NCI-H2196 treated with DMSO at 0.1 percent for 48 hours (cell line): ENCODE measurements around the gene WNT7A.

ENCODE experiments used
- DNase-seq: peaks from one replicate; lab custom pipeline; 2025; ENCODE audit not compliant: unreplicated experiment; lab: John Stamatoyannopoulos, UW

The WNT7A gene

DNA sequence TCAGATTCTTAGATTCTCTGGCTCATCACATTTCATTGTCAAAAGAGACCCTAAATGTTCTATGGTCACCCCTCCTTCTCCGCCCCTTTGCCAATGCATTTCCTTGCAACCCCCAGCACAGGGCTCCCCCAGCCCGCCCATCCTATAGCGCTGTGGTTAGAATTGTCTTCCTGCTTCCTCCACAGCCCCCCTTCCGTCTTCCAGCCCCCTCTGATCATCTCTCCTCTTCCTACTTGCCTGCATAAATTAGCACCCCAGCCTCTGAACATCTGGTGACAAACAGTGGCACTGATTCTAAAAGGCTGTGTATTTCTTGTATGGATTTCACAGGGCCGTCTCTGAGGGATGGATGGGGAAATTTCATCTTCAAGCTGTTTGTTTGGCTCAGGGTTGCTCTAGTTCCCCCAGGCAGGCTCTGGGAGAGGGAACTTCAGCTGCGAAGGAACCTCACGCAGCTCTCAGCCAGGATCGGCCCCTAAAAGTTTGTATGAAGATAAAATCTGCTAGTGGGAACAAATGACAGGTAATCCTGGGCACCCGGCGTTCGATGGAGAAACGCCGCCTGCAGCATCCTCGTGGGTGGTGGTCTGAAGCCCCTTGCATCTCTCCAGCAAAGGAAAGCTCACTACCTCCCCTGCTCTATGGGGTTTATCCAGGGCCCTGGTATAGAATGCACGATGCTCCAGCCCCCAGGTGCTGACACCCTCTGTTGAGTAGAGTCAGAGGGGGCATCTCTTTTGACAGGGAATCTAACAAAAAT is 83.0 kb downstream of the WNT7A start:
- DNase-seq = no peak

DNA sequence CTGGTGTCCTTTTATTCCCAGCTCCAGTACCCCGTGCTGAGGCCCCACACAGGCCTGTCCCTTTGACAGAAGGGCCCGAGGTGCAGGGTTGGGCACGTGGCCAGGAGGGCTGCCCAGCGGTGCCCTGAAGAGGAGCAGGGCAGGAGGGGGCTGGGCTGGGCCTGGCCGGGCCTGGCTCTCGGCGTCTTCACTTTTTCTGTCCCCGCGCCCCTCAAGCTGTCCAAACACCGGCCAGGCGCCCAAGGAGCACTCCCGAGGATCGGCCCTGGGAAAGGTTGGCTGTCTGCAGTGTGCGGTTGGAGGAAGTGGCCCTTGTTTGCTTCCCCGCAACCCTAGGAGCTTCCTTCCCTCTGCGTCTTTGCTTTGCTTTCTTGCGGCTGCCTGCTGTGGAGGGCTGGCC is 84.1 kb downstream of the WNT7A start:
- DNase-seq = no peak

- no peak for DNase-seq
These were observed 85.5 kb downstream of the WNT7A start for GRCh38 chr3:13794322-13794721.

DNA sequence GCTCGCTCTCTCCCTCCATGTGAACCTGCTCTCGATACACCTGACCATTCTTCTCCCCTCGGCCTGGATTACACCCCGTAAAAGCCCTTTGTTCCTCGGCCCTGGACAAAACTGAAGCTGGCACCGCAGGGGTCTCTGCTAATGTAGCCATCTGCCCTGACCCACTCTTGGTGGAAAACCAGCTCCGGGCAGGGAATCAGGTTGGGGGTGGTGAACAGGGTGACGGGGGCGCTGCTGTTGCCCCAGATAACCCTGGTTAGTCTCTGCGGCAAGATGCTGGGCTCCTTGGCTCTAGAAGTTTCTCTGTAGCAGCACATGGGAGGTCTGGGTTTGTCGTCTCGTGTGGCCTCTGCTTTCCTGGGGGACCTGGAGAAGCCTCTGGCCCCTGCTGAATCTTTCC is 86.4 kb downstream of the WNT7A start:
- no peak for DNase-seq

- DNase-seq = no peak
These were observed 87.1 kb downstream of the WNT7A start for GRCh38 chr3:13792512-13793371.

GRCh38 chr3:13792051-13792490 is 87.8 kb downstream of the WNT7A start:
- DNase-seq = no peak

DNA sequence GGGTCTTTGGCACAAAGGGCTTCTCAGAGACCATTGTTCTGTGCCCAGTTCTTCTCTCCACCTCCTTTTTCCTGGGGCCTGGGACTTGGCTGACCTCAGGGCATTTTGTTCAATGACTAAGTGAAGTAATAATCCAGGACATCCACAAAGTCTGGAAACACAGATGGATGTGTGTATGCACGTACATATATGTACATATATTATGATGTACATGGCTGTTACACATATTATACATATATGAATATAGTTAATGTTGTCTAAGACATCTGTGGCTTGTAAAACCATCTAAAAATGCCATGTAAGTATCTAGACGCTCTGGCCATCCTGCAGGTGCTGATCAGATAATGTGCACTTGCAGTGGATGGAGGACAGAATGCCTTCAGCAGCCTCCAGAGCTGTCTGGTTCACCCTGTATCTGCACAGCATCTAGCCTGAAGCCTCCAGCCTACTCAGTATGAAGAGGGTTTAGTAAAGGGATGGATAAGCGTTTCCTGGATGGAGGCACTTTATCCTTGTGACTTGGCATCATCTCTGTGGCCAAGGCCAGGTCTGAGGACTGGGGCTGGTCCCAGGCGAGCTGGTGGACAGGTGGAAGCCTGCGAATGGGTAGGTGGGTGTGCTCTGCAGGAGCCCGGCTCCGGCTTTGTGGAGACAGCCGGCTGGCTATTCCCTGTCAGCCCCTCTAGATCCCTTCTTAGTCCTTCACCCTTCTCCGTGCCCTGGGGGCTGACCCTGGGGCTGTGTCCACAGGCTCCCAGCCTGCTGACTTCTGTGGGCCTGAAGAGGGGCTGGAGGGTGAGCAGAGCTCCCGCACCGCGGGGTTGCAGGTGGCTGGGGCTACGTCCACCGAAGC is 88.4 kb downstream of the WNT7A start:
- no peak for DNase-seq

- DNase-seq = no peak
These were observed 89.3 kb downstream of the WNT7A start for GRCh38 chr3:13790376-13791197.

DNA sequence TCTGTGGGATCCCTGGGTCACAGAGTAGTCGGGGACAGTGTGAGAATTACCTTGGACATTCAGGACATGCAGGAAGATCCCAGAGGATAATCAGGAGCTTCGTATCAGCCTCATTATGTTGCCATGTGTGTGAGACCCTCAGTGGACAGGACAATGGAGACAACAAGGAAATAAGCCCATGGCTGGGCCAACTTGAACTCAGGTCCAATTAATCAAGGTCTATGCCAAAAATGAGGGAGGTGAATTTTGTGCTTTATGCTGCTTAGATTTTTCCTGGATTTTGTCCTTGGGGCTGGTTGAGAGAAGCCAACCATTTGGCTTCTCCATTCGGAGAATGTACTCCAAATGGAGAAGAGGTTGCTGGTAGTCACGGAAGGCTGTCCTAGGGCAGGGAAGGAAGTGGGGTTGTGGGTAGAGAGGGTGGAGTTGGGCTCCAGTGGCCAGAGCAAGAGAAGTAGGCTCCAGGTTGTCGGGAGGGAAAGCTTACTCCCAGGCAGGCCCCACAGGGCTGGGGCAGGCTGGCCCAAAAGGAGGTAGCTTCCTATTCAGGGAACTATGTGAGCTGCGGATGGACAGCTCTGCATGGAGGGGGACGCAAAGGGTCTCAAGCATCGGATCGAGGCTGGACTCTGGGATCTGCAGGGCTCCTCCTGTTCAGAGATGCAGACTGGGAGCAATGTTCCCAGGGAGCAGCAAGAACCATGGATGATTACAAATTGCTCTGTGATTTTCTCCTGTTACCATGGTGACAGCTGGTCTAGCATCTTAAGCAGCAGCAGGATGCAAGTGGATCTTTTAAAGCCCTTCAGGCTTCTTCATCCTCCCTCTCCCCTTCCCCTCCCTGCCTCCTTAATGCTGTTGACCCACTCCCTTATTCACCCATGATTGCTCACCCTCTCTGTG is 91.1 kb downstream of the WNT7A start:
- DNase-seq = no peak

- no peak for DNase-seq
These were observed 92.2 kb downstream of the WNT7A start for GRCh38 chr3:13787533-13788132.

- DNase-seq = no peak
These were observed 93.1 kb downstream of the WNT7A start for GRCh38 chr3:13786811-13787210.

DNA sequence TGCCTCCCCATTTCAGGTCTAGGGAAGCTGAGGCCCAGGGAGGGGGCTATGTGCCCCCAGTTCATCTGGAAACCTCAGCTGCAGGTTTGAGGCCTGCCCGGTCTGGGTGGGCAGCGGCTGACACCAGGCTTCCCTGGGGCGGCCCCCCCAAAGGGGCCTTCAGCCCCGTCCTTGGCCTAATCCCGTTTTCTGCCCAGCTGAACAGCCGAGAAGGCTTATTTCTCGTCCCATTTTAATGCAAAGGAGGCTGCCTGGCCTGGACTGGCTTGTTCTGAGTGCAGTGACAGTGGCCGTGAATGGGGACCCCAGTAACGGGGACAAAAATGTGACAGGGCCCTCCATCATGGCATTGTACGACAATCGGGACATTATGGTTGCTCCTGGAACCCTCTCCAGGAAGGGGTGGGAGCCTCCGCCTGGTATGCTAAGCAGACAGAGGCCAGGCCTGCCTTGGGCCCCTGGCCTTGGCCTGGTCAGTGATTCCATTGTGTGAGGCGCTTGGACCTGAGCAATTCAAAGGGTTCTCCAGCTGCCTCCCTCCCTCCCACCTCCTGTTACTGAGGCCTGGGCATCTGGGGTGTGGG is 93.9 kb downstream of the WNT7A start:
- DNase-seq = no peak

GRCh38 chr3:13785351-13785750 is 94.5 kb downstream of the WNT7A start:
- DNase-seq = no peak

- DNase-seq = no peak
These were observed 96.4 kb downstream of the WNT7A start for GRCh38 chr3:13783476-13783875.

DNA sequence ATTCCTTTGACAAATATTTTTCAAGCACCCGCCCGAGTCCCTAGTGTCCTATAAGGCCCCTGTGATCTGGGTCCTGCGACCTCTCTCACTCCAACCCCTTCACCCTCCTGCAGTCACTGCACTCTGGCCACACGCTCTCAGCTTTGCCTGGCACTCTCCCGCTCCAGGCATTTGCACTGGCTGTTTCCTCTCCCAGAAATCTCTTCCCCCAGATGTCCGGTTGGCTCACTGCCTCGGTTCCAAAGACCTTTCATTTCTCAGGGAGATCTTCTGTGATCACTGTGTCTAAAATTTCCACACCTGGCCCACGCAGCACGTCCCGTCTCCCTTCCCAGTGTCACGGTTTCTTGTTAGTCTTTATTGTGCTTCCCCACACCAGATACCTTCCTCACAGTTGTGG is 97.4 kb downstream of the WNT7A start:
- no peak for DNase-seq

DNA sequence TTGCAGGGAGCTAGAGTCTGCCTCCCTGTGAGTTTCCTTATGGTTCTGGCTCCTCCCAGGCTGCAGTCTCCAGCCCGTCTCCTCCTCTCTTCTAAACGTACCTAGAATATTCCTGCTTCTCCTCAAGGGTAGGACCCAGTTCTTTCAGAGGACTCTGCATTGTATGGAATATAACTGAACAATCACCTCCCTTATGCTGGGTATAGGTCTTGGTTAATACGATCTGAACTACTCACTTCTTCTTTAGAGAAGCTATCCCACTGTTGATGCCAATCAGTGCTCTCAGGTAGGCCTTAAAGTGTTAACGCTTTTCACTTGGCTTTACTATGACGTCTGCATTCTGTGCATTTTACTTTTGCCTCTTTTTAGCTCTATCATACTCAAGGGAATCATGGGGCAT is 98.5 kb downstream of the WNT7A start:
- DNase-seq = no peak

GRCh38 chr3:13780432-13781176 is 99.3 kb downstream of the WNT7A start:
- DNase-seq = no peak
